Rectal smooth muscle tissue (tissue), 1 donor: ENCODE measurements around the gene CGRRF1.

Experiments
- H3K27ac ChIP-seq: one replicate; pipeline ENCODE4 v1.7.0; 2013; ENCODE audit warnings: low read depth, low read length, inconsistent platforms
- H3K27me3 ChIP-seq: one replicate; pipeline ENCODE4 v1.7.0; 2013; ENCODE audit warnings: low read length; ENCODE audit not compliant: control insufficient read depth, insufficient read depth
- H3K36me3 ChIP-seq: one replicate; pipeline ENCODE4 v1.7.0; 2013; ENCODE audit warnings: low read length; ENCODE audit not compliant: control insufficient read depth, insufficient read depth
- H3K4me1 ChIP-seq: one replicate; pipeline ENCODE4 v1.7.0; 2013; ENCODE audit warnings: low read length; ENCODE audit not compliant: control insufficient read depth, insufficient read depth
- H3K4me3 ChIP-seq: one replicate; pipeline ENCODE4 v1.7.0; 2013; ENCODE audit warnings: low read length
- H3K9ac ChIP-seq: one replicate; pipeline ENCODE4 v1.7.0; 2013; ENCODE audit warnings: low read length

The CGRRF1 gene, protein sequence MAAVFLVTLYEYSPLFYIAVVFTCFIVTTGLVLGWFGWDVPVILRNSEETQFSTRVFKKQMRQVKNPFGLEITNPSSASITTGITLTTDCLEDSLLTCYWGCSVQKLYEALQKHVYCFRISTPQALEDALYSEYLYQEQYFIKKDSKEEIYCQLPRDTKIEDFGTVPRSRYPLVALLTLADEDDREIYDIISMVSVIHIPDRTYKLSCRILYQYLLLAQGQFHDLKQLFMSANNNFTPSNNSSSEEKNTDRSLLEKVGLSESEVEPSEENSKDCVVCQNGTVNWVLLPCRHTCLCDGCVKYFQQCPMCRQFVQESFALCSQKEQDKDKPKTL

GRCh38 chr14:54509546-54510501, at the start of gene CGRRF1:
CGRRF1 (plus strand) TSS chr14:54509906; CDS start chr14:54509960, 54 bp downstream.
- Histone ChIP-seq H3K36me3 (no peaks in the 10 kb centered on the region), H3K9ac (peak within 1 kb of the TSS; percentile 96), H3K27ac (peak within 1 kb of the TSS; percentile 87), H3K4me1 (peaks cover 4% of the 10 kb centered on the region), H3K27me3 (no peaks in the 10 kb centered on the region), H3K4me3 (peak within 1 kb of the TSS; percentile 98)

GRCh38 chr14:54462048-54462447, 47.7 kb upstream of the CGRRF1 start:
- no peak overlapping the region for H3K27ac ChIP-seq
- no peak overlapping the region for H3K4me3 ChIP-seq
- H3K36me3 ChIP-seq, result no peaks in the 10 kb centered on the region
- no peaks in the 10 kb centered on the region for H3K27me3 ChIP-seq
- no peak overlapping the region for H3K9ac ChIP-seq
- no peaks in the 10 kb centered on the region for H3K4me1 ChIP-seq

DNA sequence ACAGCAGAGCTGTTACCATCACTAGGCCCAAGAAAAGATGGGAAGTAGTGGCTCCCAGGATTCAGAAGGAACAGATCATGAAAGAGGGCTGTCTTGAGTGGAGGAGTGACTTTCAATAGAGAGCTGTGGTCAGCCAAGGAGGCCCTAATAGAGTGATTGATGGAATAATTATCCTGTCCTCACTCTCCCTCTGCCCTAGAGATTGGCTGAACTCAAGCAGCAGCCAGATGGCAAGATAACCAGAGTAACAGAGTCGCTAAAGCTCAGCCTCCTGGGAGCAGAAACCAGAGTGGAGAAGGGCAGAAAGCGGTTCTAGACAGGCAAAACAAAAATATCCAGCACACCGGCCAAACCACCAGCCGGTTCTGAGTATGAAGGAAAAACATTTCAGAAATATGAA, 44.1 kb upstream of the CGRRF1 start:
- H3K9ac ChIP-seq, result no peak overlapping the region
- no peaks in the 10 kb centered on the region for H3K36me3 ChIP-seq
- H3K4me1 ChIP-seq, result no peaks in the 10 kb centered on the region

GRCh38 chr14:54467280-54467679, 42.4 kb upstream of the CGRRF1 start:
- no peak overlapping the region for H3K27ac ChIP-seq
- H3K4me1 ChIP-seq, result no peaks in the 10 kb centered on the region
- no peak overlapping the region for H3K4me3 ChIP-seq
- H3K9ac ChIP-seq, result no peak overlapping the region
- no peaks in the 10 kb centered on the region for H3K36me3 ChIP-seq
- H3K27me3 ChIP-seq, result no peaks in the 10 kb centered on the region

More for the DNA sequence above, 44.1 kb upstream of the CGRRF1 start:
- Histone ChIP-seq H3K27ac (no peak overlapping the region), H3K27me3 (no peaks in the 10 kb centered on the region), H3K4me3 (no peak overlapping the region)

DNA sequence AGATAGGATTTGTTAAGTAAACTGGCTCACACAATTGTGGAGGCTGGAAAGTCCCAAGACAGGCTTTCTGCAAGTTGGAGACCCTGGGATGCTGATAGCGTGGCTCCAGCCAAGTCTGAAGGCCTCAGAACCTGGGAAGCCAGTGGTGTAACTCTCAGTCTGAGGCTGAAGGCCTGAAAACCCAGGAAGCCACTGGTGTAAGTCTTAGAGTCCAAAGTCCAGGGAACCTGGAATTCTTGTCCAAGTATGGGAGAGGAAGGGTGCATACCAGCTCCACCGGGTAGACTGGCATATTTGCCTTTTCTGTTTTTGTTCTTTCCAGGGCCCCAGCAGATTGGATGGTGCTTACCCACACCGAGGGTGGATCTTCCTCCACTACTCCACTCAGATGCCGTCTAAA, 39.0 kb upstream of the CGRRF1 start:
- no peaks in the 10 kb centered on the region for H3K27me3 ChIP-seq
- no peaks in the 10 kb centered on the region for H3K4me1 ChIP-seq
- no peak overlapping the region for H3K4me3 ChIP-seq
- H3K9ac ChIP-seq, result no peak overlapping the region
- no peak overlapping the region for H3K27ac ChIP-seq
- H3K36me3 ChIP-seq, result no peaks in the 10 kb centered on the region

- Histone ChIP-seq H3K9ac (no peak overlapping the region), H3K36me3 (no peaks in the 10 kb centered on the region), H3K27me3 (no peaks in the 10 kb centered on the region), H3K4me1 (no peaks in the 10 kb centered on the region), H3K4me3 (no peak overlapping the region), H3K27ac (no peak overlapping the region)
These were observed 38.1 kb upstream of the CGRRF1 start for GRCh38 chr14:54471641-54472040.

DNA sequence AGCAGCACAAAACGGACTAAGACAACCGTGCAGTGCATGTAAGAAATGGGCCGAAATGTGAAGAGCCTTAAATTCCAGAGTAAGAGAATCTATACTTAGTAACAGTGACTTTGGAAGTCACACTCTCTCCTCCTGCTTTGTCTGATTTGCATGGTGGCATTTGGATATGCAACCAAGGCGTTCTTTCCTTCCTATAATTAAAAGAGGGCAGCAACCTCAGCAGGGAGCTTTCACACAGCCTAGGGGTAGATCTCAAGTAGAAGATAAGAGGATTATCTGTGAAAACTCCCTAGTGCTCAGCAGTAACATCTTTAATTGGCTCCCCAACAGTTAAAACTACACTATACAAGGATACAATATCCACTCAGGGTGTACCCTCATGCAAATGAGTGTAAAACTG, 37.4 kb upstream of the CGRRF1 start:
- no peak overlapping the region for H3K9ac ChIP-seq
- H3K27me3 ChIP-seq, result no peaks in the 10 kb centered on the region
- H3K27ac ChIP-seq, result no peak overlapping the region
- H3K4me1 ChIP-seq, result no peaks in the 10 kb centered on the region
- no peak overlapping the region for H3K4me3 ChIP-seq
- H3K36me3 ChIP-seq, result no peaks in the 10 kb centered on the region

- Histone ChIP-seq H3K4me1 (no peaks in the 10 kb centered on the region), H3K36me3 (peaks cover 3% of the 10 kb centered on the region), H3K9ac (no peak overlapping the region), H3K27me3 (no peaks in the 10 kb centered on the region), H3K27ac (no peak overlapping the region), H3K4me3 (no peak overlapping the region)
These were observed 35.4 kb upstream of the CGRRF1 start for GRCh38 chr14:54474232-54474793.

- H3K4me1 ChIP-seq, result no peaks in the 10 kb centered on the region
- H3K36me3 ChIP-seq, result peaks cover 5% of the 10 kb centered on the region
- H3K4me3 ChIP-seq, result no peak overlapping the region
- peak overlapping the region; percentile 19 for H3K27ac ChIP-seq
- no peak overlapping the region for H3K9ac ChIP-seq
- H3K27me3 ChIP-seq, result no peaks in the 10 kb centered on the region
These were observed 34.4 kb upstream of the CGRRF1 start for GRCh38 chr14:54475187-54475899.

- Histone ChIP-seq H3K36me3 (peaks cover 5% of the 10 kb centered on the region), H3K27me3 (no peaks in the 10 kb centered on the region), H3K27ac (no peak overlapping the region), H3K4me1 (no peaks in the 10 kb centered on the region), H3K9ac (no peak overlapping the region), H3K4me3 (no peak overlapping the region)
These were observed 33.8 kb upstream of the CGRRF1 start for GRCh38 chr14:54475911-54476310.

GRCh38 chr14:54478636-54479215, 31.0 kb upstream of the CGRRF1 start:
- H3K4me1 ChIP-seq, result peaks cover 4% of the 10 kb centered on the region
- no peak overlapping the region for H3K4me3 ChIP-seq
- H3K27ac ChIP-seq, result no peak overlapping the region
- no peaks in the 10 kb centered on the region for H3K27me3 ChIP-seq
- peaks cover 5% of the 10 kb centered on the region for H3K36me3 ChIP-seq
- no peak overlapping the region for H3K9ac ChIP-seq
